ENCODE results near the gene SLC6A6. TPM values are rescaled to one million over a fixed set of nuclear protein-coding genes. Genes with fewer than 3 reads are reported as not detected.

Gene SLC6A6
- total RNA-seq, 1 donor from 2014 or later, result 24.2 TPM

DNA sequence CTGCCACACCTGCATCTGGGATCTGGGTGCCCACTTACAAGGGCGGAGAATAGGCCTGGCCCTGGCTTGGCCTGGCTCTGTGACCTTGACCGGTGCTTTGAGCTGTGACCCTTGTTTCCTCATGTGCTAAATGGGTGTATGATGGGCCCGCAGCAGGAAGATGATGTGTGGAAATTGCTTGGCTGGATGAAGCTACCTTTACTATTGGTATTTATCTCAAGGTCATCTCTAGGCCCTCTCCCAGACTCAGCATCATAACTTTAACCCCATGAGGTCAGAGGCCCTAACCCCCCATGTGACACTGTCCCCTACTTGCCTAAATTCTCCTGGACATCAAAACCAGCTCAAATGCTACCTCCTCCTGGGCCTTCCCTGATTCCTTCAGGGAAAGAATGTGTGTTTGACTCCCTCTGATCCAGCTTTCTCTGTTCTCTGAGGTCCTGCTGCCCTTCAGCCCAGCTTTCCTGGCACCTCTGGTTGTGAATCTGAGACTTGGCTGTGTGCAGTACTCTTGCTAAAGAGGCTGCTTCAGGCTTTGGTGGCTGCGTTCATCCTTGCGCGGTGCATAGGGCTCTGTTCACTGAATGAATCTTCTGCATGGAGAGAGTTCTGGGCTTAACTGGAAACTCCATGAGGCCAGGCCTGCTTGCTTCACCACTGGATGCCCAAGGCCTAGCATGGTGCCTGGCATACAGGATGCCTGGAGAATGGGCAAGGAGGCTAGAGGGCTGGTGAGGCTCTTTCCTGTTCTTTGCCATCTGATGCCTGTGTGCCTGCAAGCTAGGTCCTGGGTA, 25.2 kb upstream of the SLC6A6 start:
- H3K4me1 Mint-ChIP-seq (ENCODE audit: low read depth, unreplicated experiment), result peaks cover 8% of the 10 kb centered on the region
- Histone ChIP-seq H3K9me3 (ENCODE audit: insufficient read depth, low read depth, low read length) (no peaks in the 10 kb centered on the region), H4K20me1 (ENCODE audit: insufficient read depth, low read length) (no peaks in the 10 kb centered on the region), H3K79me2 (ENCODE audit: insufficient read depth, low read length) (no peaks in the 10 kb centered on the region), H3K4me2 (ENCODE audit: low read length) (no peak overlapping the region), H3K27ac (ENCODE audit: low read depth, low read length) (no peak overlapping the region), H3K36me3 (ENCODE audit: insufficient read depth, low read length) (no peaks in the 10 kb centered on the region), H3K4me1 (ENCODE audit: insufficient read depth, low read length) (peaks cover 7% of the 10 kb centered on the region), H3K27me3 (ENCODE audit: insufficient read depth, low read length) (no peaks in the 10 kb centered on the region), H3K4me3 (ENCODE audit: insufficient read depth, low read depth, low read length) (no peak overlapping the region), H2AFZ (ENCODE audit: low read depth, low read length) (no peak overlapping the region), H3K9ac (ENCODE audit: low read length) (no peak overlapping the region)
- FAIRE-seq (no peak), DNase-seq (ENCODE audit: low read depth) (no peak)
- H3K27ac Mint-ChIP-seq (ENCODE audit: unreplicated experiment), result no peak overlapping the region
- TF ChIP-seq, protein P1, sequence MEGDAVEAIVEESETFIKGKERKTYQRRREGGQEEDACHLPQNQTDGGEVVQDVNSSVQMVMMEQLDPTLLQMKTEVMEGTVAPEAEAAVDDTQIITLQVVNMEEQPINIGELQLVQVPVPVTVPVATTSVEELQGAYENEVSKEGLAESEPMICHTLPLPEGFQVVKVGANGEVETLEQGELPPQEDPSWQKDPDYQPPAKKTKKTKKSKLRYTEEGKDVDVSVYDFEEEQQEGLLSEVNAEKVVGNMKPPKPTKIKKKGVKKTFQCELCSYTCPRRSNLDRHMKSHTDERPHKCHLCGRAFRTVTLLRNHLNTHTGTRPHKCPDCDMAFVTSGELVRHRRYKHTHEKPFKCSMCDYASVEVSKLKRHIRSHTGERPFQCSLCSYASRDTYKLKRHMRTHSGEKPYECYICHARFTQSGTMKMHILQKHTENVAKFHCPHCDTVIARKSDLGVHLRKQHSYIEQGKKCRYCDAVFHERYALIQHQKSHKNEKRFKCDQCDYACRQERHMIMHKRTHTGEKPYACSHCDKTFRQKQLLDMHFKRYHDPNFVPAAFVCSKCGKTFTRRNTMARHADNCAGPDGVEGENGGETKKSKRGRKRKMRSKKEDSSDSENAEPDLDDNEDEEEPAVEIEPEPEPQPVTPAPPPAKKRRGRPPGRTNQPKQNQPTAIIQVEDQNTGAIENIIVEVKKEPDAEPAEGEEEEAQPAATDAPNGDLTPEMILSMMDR (IDR thresholded peaks at IDR 0.05; ENCODE audit: insufficient read depth, low read depth, low read length), result no peak
- TF ChIP-seq EZH2 (IDR thresholded peaks at IDR 0.05; ENCODE audit: insufficient read depth, low read length), result no peak
- peaks cover 25% of the 10 kb centered on the region for H3K27me3 Mint-ChIP-seq (ENCODE audit: low read depth, unreplicated experiment)
- no peaks in the 10 kb centered on the region for H3K36me3 Mint-ChIP-seq (ENCODE audit: low read depth, unreplicated experiment)
- peaks cover 12% of the 10 kb centered on the region for H3K9me3 Mint-ChIP-seq (ENCODE audit: unreplicated experiment)
- no peak overlapping the region for H3K4me3 Mint-ChIP-seq (ENCODE audit: unreplicated experiment)

DNA sequence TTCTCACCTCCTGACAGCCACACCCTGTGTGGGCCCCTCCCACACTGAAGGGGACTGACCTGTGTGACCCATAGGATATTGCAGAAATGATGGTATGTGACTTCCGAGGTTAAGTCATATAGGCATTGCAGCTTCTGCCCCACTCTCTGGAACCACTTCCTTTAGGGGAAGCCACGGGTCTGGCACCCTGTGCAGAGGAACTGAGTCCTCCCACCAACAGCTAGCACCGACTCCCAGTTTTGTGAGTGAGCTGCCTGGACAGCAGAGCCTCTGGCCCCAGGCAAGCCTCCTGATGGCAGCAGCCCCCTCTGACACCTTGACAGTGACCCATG, 24.6 kb upstream of the SLC6A6 start:
- no peak overlapping the region for H3K4me3 Mint-ChIP-seq (ENCODE audit: unreplicated experiment)
- no peak for FAIRE-seq

More for the DNA sequence above, 24.6 kb upstream of the SLC6A6 start:
- Histone ChIP-seq H3K4me1 (ENCODE audit: insufficient read depth, low read length) (peaks cover 4% of the 10 kb centered on the region), H3K4me3 (ENCODE audit: insufficient read depth, low read depth, low read length) (no peak overlapping the region), H3K9me3 (ENCODE audit: insufficient read depth, low read depth, low read length) (no peaks in the 10 kb centered on the region), H3K4me2 (ENCODE audit: low read length) (no peak overlapping the region), H3K27me3 (ENCODE audit: insufficient read depth, low read length) (no peaks in the 10 kb centered on the region), H3K36me3 (ENCODE audit: insufficient read depth, low read length) (no peaks in the 10 kb centered on the region), H4K20me1 (ENCODE audit: insufficient read depth, low read length) (no peaks in the 10 kb centered on the region), H3K9ac (ENCODE audit: low read length) (no peak overlapping the region), H2AFZ (ENCODE audit: low read depth, low read length) (no peak overlapping the region), H3K79me2 (ENCODE audit: insufficient read depth, low read length) (no peaks in the 10 kb centered on the region), H3K27ac (ENCODE audit: low read depth, low read length) (no peak overlapping the region)
- TF ChIP-seq EZH2 (IDR thresholded peaks at IDR 0.05; ENCODE audit: insufficient read depth, low read length), result no peak
- TF ChIP-seq, protein P1 (IDR thresholded peaks at IDR 0.05; ENCODE audit: insufficient read depth, low read depth, low read length), result no peak
- Mint-ChIP-seq H3K36me3 (ENCODE audit: low read depth, unreplicated experiment) (peaks cover under 1% of the 10 kb centered on the region), H3K9me3 (ENCODE audit: unreplicated experiment) (peaks cover 14% of the 10 kb centered on the region), H3K27ac (ENCODE audit: unreplicated experiment) (no peak overlapping the region), H3K4me1 (ENCODE audit: low read depth, unreplicated experiment) (peaks cover 8% of the 10 kb centered on the region), H3K27me3 (ENCODE audit: low read depth, unreplicated experiment) (peaks cover 30% of the 10 kb centered on the region)
- no peak for DNase-seq (ENCODE audit: low read depth)

All from astrocyte (in vitro differentiated cells and primary cell).